Activated T-cell treated with anti-CD3 and anti-CD28 coated beads, Interleukin-2, amount 50 U/mL, for 72 hours (primary cell): ENCODE data around the gene SERPINB2. TPM values are rescaled to one million over a fixed set of nuclear protein-coding genes. Genes with fewer than 3 reads are reported as not detected.
"Not testable (repeated sequence)": the region's sequence is repeated elsewhere in the genome, so short reads cannot be mapped to it uniquely, and the experiment has no call there.

Experiments used
- ATAC-seq, 2 donors: fragments of 150-1000 bp; cut with Tn5 transposase; replicated peaks in 1 of 2; 2 replicates each; pipeline ENCODE4 v1.10.0; 2021; ENCODE audit warnings: moderate library complexity in 2 of 2, mild to moderate bottlenecking in 1 of 2
- DNase-seq, 2 donors: peaks; one replicate each; pipeline ENCODE4 v3.0.0; 2021 to 2022; ENCODE audit warnings: mixed read lengths in 1 of 2
- H3K27ac Mint-ChIP-seq: one replicate; pipeline ENCODE4 v1.8.0; 2022; ENCODE audit warnings: mild to moderate bottlenecking, moderate library complexity, mixed read lengths
- H3K27me3 Mint-ChIP-seq: one replicate; pipeline ENCODE4 v1.8.0; 2022; ENCODE audit warnings: low read depth, mixed read lengths
- H3K36me3 Mint-ChIP-seq, 2 donors: one replicate each; pipeline ENCODE4 v1.8.0; 2022; ENCODE audit warnings: mixed read lengths in 2 of 2, mild to moderate bottlenecking in 1 of 2; ENCODE audit not compliant: insufficient read depth in 2 of 2
- H3K4me1 Mint-ChIP-seq: one replicate; pipeline ENCODE4 v1.8.0; 2022; ENCODE audit warnings: low read depth, mixed read lengths
- H3K4me3 Mint-ChIP-seq, 2 donors: one replicate each; pipeline ENCODE4 v1.8.0; 2022; ENCODE audit warnings: mild to moderate bottlenecking in 2 of 2, mixed read lengths in 2 of 2, moderate library complexity in 2 of 2
- H3K9me3 Mint-ChIP-seq, 2 donors: one replicate each; pipeline ENCODE4 v1.8.0; 2022; ENCODE audit warnings: mixed read lengths in 2 of 2
- total RNA-seq, 2 donors: library from RNA; stranded (reverse); gene quantifications; one replicate each; pipeline ENCODE4 v1.2.3, GENCODE V29; 2022

Gene SERPINB2
- total RNA-seq, 2 donors from 2014 or later = not detected

DNA sequence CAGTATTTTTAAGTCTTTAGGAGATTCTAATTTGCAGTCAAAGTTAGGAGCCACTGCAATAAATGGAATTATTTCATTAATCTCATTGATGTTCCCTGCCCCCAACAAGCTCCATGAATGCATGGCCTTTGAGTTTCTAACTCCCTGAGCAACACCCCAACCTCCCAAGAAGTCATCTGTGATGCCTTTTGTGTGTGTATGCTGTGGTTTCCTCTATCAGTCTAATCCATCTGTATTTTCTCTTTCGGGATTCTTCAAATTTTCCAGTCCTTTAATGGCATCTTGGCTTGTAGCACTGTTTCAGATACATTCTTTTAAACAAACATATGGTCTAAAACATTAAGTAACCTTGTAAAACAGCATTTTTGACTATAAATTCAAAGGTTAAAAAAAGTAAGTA, 37.0 kb downstream of the SERPINB2 start:
- no peak for ATAC-seq
- Mint-ChIP-seq H3K4me3 (no peak overlapping the region), H3K27me3 (peaks cover 34% of the 10 kb centered on the region), H3K4me1 (no peaks in the 10 kb centered on the region), H3K36me3 (no peaks in the 10 kb centered on the region), H3K27ac (no peak overlapping the region), H3K9me3 (no peaks in the 10 kb centered on the region)
- no peak for DNase-seq

DNA sequence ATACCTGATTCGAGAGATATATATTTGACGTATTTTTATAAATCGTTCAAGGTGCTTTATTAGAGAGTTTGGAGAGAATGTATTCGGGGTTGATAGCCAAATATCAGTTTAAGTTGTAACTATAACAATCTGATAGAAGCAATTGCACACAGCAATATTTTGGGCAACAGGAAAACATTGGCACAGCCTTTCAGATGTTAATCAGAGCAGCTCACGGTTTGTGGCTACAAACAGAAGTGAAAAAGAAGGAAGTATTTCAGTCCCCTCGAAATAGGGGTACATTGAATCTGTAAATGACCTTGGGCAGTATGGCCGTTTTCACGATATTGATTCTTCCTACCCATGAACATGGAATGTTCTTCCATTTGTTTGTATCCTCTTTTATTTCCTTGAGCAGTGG, 40.8 kb downstream of the SERPINB2 start:
- ATAC-seq (no peak), DNase-seq (no peak)
- Mint-ChIP-seq H3K36me3 (no peaks in the 10 kb centered on the region), H3K9me3 (no peaks in the 10 kb centered on the region), H3K27me3 (peaks cover 21% of the 10 kb centered on the region), H3K4me1 (no peaks in the 10 kb centered on the region), H3K4me3 (no peak overlapping the region), H3K27ac (no peak overlapping the region)

DNA sequence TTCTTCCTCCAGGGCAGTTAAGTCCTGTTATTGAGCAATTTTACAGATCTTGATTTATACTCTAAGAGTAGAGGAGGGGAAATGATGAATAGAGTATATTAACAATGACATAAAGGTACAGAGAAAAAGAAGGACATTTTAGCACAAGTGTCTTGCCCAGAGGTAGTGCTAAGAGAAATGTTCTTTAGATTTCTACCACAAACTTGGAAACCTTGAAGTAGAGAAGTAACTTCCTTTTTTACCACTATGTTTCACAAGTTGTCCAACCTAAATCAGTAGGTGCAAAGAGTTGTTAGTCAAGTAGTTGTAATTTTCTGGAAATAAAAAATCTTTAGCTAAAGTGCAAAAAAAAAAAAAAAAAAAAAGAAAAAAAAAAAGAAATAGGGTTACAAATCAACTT, 41.9 kb downstream of the SERPINB2 start:
- not testable (repeated sequence) for H3K9me3 Mint-ChIP-seq
- H3K27me3 Mint-ChIP-seq = peaks cover 21% of the 10 kb centered on the region

DNA sequence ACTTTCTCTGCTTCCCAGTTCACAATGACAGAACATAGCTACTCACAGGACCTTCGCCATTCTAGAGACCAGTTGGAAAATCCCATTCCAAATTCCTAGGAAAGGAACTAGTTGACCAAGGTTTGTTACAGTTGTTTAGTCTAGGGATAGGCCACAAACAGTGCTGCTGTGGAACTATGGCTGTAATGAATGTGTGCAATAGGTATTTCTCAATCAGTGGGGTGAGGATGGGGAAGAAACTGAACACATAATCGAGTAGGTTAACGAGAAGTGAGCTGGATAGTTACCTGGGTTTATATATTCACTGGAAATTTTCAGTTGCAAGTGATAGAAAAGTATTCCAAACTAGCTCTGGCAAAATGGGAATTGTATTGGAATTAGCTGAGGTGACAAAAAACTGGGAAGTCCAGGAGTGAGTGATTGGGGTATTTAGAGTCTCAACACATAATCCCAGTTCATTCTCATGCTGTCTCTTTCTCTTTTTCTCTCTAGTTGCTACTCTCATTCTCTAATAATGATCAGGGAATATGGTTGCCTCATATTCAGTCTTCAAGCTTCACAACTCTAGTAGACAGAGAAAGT, 43.4 kb downstream of the SERPINB2 start:
- H3K9me3 Mint-ChIP-seq = no peaks in the 10 kb centered on the region
- H3K4me1 Mint-ChIP-seq = no peaks in the 10 kb centered on the region
- no peak overlapping the region for H3K4me3 Mint-ChIP-seq
- peaks cover 14% of the 10 kb centered on the region for H3K27me3 Mint-ChIP-seq
- DNase-seq (no peak), ATAC-seq (no peak)
- no peak overlapping the region for H3K27ac Mint-ChIP-seq
- H3K36me3 Mint-ChIP-seq = no peaks in the 10 kb centered on the region

More for the DNA sequence above, 41.9 kb downstream of the SERPINB2 start:
- not testable (repeated sequence) for H3K27ac Mint-ChIP-seq, DNase-seq, H3K4me1 Mint-ChIP-seq, H3K4me3 Mint-ChIP-seq, H3K36me3 Mint-ChIP-seq, ATAC-seq

DNA sequence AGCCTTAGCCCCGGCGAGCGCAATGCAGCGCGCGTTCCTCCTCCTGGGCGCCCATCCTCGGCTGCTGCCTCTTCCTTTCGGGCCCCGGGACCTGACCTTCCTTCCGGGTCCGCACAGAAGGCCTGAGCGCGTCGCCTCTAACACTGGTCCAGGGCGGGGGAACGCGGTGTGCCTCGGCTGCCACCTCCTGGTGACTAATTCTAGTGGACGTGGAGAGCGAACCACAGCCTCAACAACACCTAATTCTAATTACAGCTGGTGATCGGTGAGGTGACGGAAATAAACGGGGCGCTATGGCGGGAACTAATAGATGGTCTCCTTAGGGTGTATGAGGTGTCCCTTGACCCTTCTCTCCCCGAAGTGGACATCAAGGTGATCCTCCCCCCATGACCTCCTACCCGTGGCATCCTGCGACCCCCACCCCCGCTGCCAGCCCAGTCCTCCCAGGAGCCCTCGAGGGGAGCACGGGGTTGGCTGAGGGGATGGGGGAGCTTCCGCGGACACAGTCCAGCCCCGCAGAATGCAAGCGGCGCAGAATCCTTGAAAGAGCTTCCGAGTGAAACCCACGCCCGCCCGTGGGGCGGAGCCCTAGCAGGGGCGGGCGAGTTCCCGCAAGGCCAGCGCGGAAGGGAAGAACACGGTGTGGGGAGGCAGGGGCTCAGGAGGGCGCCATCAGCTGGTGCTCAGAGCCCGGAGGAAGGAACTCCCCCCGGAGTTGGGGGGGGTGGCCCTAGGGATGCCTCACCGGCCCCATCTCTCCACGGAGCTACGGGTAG, 48.8 kb downstream of the SERPINB2 start:
- H3K27ac Mint-ChIP-seq = no peak overlapping the region
- no peaks in the 10 kb centered on the region for H3K9me3 Mint-ChIP-seq
- peak overlapping the region; percentile 69 to 76 for H3K4me3 Mint-ChIP-seq
- ATAC-seq = peak; percentile 98
- no peaks in the 10 kb centered on the region for H3K36me3 Mint-ChIP-seq
- DNase-seq = peak; percentile 77 to 78
- no peaks in the 10 kb centered on the region for H3K4me1 Mint-ChIP-seq
- H3K27me3 Mint-ChIP-seq = peaks cover 13% of the 10 kb centered on the region

DNA sequence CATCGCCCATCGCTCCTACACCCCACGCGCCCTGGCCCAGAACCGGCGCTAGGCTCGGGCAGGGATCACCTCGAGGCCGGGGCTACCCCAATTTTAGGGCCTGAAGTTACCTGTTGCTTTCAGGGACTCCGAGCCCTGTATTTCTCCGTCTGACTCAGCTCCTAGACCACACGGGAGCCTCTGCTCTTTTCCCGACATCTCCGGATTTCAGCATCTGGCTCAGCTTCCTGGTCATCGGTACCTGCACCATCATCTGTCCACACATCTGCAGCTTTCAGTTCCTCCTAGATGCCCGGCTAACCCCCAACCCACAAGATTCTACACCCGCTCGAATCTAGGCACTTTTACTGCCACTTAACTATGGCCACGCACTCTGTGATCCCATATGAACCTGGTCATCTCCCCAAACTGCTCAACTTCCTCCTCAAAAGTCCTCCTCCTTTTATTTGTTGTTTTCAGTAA, 49.5 kb downstream of the SERPINB2 start:
- DNase-seq (no peak), ATAC-seq (no peak)
- Mint-ChIP-seq H3K4me3 (no peak overlapping the region), H3K27me3 (peaks cover 19% of the 10 kb centered on the region), H3K9me3 (no peaks in the 10 kb centered on the region), H3K27ac (no peak overlapping the region), H3K4me1 (no peaks in the 10 kb centered on the region), H3K36me3 (no peaks in the 10 kb centered on the region)

DNA sequence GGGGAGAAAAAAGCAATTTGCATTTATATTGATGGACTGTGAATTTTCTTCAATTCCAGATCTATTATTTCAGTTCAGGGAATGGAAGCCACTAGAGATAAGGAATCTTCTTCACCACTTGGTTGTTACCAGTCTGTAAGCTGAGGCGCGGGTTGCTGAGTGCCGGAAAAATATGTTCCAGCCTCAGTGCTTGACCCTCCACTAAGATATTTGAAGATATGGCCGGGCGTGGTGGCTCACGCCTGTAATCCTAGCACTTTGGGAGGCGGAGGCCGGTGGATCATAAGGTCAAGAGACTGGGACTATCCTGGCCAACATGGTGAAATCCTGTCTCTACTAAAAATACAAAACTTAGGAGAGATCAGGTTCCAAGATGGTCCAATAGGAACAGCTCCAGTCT, 52.5 kb downstream of the SERPINB2 start:
- Mint-ChIP-seq H3K4me3 (no peak overlapping the region), H3K27ac (no peak overlapping the region)

DNA sequence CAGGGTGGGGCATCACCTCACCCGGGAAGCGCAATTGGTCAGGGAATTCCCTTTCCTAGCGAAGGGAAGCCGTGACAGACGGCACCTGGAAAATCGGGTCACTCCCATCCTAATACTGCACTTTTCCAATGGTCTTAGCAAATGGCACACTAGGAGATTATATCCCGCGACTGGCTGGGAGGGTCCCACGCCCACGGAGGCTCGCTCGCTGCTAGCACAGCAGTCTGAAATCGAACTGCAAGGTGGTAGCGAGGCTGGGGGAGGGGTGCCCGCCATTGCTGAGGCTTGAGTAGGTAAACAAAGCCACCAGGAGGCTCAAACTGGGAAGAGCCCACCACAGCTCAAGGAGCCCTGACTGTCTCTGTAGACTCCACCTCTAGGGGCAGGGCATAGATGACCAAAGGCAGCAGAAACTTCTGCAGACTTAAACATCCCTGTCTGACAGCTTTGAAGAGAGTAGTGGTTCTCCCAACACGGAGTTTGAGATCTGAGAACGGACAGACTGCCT, 53.1 kb downstream of the SERPINB2 start:
- not testable (repeated sequence) for DNase-seq, ATAC-seq, H3K27ac Mint-ChIP-seq, H3K9me3 Mint-ChIP-seq, H3K36me3 Mint-ChIP-seq, H3K4me3 Mint-ChIP-seq, H3K4me1 Mint-ChIP-seq
- peaks cover 42% of the 10 kb centered on the region for H3K27me3 Mint-ChIP-seq

More for the DNA sequence above, 52.5 kb downstream of the SERPINB2 start:
- no peak for ATAC-seq
- peaks cover 43% of the 10 kb centered on the region for H3K27me3 Mint-ChIP-seq
- H3K36me3 Mint-ChIP-seq = no peaks in the 10 kb centered on the region
- DNase-seq = no peak
- H3K9me3 Mint-ChIP-seq = no peaks in the 10 kb centered on the region
- no peaks in the 10 kb centered on the region for H3K4me1 Mint-ChIP-seq

DNA sequence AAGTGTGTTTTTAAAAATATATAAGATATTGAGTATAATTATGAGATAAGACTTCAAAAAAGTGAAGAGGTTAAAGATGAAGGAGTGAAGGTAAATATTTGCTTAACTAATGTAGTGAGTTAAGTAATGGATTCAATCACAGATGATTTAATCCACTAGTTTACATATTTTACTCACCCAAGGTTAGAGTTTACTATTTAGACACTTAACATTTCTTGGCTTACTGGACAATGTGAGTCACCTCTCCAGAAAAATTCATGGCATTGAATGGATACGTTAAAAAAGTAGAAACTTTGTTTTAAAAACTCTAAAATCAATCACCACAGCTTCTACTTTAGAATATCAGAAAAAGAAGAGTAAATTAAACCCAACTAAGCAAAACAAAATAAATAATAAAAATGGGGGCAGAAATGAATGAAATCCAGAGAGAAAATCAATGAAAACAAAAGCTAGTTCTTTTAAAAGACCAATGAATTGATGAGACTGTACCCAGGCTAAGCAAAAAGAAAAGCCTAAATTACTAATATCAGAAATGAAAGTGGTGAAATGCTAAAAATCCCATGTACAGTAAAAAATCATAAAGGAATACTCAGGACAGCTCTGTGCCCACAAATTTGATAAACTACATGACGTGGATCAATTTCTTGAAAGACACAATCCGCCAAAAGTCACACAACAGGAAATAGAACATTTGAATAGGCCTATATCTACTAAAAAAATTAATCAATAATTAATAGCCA, 59.7 kb downstream of the SERPINB2 start:
- H3K27ac Mint-ChIP-seq = peak overlapping the region; percentile 83
- DNase-seq (no peak), ATAC-seq (no peak)
- H3K9me3 Mint-ChIP-seq = peaks cover 3 to 4% of the 10 kb centered on the region in 2 donors
- peaks cover 49% of the 10 kb centered on the region for H3K4me1 Mint-ChIP-seq
- peaks cover 3 to 6% of the 10 kb centered on the region in 2 donors for H3K36me3 Mint-ChIP-seq
- peaks cover 48% of the 10 kb centered on the region for H3K27me3 Mint-ChIP-seq
- peak overlapping the region in 1 of 2 donors; percentile 75 for H3K4me3 Mint-ChIP-seq

DNA sequence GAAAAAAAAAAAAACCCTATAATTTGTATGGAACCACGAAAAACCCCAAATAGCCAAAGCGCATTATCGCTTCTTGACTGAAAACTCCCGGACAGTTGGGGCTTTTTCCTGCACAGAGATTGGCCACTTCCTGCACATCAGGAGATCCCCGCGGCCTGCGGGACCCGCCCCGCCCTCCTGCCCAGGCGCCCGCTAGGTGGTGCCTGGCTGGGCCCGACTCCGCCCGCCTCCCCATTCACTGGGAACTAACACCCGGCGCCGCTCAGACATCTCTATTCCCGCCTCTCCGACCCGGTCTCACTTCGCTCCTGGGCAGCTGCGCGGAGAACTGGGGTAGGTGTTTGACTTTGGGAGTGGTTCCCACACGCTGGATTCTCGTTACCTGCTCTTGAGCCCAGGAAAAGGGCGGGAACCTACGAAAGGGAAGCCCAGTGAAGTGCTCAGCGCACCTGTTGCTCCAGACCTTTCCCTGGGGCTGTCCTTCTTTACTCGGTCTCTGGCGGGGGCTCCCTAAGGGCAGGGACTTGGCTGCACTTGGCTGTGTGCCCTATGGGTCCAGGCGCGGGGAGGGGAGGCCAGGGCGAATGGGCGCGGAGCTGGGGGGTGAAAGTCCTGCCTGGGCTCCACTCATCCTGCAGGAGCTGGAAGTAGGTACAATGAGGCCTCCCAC, 61.7 kb downstream of the SERPINB2 start, which contains the start of gene HMSD:
Gene HMSD (plus strand): TSS at position 234 of the 670 bp plus-strand sequence. CDS start 4,155 bp downstream, outside the sequence.
- ATAC-seq (peak; percentile 77 to 88), DNase-seq (peak; percentile 82 to 85)
- H3K4me3 Mint-ChIP-seq = peak within 1 kb of the TSS; percentile 92 to 93
- peaks cover 29% of the 10 kb centered on the region for H3K27me3 Mint-ChIP-seq
- peaks cover 3 to 6% of the 10 kb centered on the region in 2 donors for H3K36me3 Mint-ChIP-seq
- peaks cover 3 to 4% of the 10 kb centered on the region in 2 donors for H3K9me3 Mint-ChIP-seq
- peaks cover 58% of the 10 kb centered on the region for H3K4me1 Mint-ChIP-seq
- peak within 1 kb of the TSS; percentile 97 for H3K27ac Mint-ChIP-seq

DNA sequence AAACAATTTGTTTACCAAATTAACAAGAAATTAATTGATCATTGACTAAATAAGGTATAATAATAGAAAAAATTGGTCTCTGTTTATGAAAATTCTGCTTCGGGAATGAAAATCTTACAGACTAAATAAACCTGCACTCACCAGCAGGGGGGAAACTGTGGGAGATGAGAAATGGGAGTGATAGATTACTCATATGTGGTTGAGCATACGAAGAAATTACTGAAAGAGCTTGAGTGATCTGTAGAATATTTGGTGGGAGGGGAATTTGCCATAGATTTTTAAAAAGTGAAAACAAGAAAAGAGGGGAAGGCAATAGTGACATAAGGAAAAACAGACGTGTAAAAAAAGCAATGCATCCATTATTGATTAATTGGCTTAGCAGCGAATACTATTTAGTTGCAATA, 63.8 kb downstream of the SERPINB2 start:
- Mint-ChIP-seq H3K27ac (peak overlapping the region; percentile 82), H3K9me3 (peaks cover 3 to 4% of the 10 kb centered on the region in 2 donors), H3K36me3 (peaks cover 6 to 8% of the 10 kb centered on the region in 2 donors), H3K27me3 (peaks cover 28% of the 10 kb centered on the region), H3K4me1 (peaks cover 58% of the 10 kb centered on the region), H3K4me3 (peak overlapping the region; percentile 64 to 76)
- DNase-seq = peak; percentile 48 to 62
- peak; percentile 61 to 64 for ATAC-seq
